NCI-H1092 treated with DMSO at 0.1 percent for 48 hours (cell line): Measurements from ENCODE around the gene COBLL1.

Source experiments
- DNase-seq: peaks from one replicate; lab custom pipeline; 2025; lab: John Stamatoyannopoulos, UW

COBLL1 gene

DNA sequence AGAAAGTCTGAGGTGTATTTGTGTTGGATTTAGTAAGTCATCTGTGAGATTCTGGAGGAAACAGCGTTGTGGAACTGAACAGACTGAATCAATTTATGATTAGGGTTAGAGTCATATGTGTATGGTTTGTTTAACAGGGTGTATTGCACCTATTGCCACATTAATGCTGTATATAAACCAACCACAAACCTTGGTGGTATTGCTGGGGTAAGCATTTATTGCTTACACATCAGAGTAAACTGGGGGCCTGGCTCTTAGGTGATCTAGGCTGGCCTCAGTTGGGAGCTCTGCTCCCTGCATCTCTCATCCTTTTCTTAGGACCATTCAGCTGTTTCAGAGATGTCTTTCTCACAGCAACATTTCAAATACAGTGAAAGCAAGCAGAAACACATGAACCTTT, 160.6 kb downstream of the COBLL1 start:
- DNase-seq: no peak

GRCh38 chr2:164678631-164679149, 162.9 kb downstream of the COBLL1 start:
- DNase-seq: no peak

DNA sequence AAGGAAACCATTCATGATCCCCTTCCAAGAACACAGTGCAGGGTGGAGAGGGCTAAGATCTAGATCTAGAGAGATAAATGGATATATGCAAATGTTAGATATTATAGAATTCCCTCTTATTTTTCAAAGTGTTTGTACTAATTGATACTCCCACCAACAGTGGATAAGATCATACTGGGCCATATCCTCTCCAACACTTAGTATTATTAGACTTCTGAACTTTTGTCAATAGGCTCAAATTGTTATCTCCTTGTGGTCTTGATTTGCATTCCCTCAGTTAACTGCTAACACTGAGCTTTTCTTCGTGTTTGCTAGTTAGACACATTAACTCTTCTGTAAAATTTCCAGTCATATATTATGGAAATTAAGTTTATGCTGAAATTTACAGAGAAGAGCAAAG, 163.9 kb downstream of the COBLL1 start:
- DNase-seq: no peak

DNA sequence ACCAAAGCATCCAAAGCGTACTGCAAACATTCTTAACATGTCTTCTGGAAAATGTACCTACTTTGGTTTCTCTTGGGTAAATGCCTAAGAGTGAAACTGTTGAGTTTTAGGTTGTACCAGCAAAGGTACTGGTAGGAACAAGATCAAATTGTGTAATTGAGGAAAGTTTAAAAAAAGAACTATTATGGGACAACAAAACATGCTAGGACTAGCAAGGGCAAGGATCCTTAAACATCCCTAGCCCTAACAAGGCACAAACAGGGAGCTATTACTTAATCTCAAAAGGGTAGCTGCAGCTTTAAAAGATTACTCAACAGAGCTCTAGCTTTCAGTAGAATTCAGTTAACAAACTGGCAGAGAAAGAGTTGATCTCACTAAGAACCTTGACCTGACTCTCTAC, 164.4 kb downstream of the COBLL1 start:
- no peak for DNase-seq

DNA sequence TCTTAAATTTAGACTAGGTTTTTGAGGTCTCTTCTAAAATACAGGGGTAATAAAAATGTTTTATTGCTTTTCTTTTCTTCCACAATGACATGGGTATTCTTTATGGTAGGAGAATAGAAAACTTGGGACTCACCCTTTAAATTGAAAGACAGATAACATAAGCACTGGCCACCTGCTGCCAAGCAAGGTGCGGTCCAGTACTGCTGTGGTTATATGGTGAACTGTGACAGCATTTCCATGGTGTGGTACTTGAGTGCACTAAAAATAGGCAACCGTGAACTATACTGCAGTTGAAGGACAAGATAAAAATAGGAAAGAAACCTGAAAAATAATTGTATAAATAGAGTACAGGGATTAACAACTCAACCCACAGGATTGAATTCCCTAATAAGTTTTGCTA, 165.9 kb downstream of the COBLL1 start:
- no peak for DNase-seq

DNA sequence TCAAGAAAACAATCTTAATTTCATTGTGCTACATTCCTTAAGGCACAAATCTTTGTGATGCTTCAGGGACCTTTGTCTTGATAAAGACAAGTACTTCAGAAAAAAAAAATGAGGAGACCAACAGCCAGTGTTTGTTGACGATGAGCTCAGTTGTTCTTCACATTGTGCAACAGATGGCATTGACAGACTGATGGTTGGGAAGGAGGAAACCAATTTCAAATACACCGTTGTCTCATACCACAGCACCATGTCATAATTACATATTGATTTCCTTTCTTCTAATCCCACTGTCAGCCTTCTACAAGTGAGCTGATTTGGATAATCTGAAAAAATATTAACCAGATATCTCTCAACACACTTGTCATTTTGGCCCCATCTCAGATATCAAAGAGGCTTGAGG, 166.6 kb downstream of the COBLL1 start:
- no peak for DNase-seq

- no peak for DNase-seq
Observed at GRCh38 chr2:164671664-164672396, 169.8 kb downstream of the COBLL1 start.

- no peak for DNase-seq
Observed at GRCh38 chr2:164669291-164669690, 172.3 kb downstream of the COBLL1 start.

- no peak for DNase-seq
Observed at GRCh38 chr2:164667566-164667965, 174.1 kb downstream of the COBLL1 start.

- DNase-seq: no peak
Observed at GRCh38 chr2:164664070-164664469, 177.6 kb downstream of the COBLL1 start.

- DNase-seq: no peak
Observed at GRCh38 chr2:164662868-164663631, 178.6 kb downstream of the COBLL1 start.

DNA sequence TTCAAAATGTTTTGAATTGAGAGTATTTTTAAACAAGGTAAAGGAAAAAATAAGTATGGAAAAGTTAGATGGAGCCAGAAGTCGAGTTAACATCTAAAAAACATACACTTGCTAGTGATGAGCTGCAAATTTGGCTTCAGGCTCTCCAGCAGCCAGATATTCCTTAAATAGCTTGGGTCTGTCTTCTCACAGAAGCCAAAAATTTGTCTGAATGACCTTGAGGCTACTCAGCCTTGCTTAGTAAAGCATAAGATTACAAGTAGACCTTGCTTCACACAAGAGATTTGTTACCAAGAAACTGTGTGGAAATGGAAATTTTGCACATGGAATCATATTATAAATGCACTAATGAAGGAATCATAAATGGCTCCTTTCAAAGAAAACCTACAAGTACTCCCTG, 179.6 kb downstream of the COBLL1 start:
- DNase-seq: no peak

DNA sequence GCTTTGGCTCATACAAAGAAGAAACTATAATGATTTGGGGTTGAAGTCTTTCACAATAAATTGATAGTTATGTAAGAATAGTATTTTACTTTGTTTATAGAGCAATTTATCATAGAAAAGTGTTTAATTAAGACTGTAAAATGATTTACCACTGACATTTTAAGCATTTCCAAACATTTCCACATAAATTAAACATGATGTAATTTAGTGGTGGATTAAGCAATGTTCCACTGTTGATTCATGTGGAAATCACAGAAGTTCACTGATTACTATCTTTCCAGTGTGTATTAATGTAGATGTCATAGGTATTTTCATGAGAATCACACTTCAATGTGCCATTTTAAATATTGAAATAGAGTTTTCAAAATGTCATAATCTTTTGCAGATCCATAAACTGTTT, 180.3 kb downstream of the COBLL1 start:
- no peak for DNase-seq

- DNase-seq: no peak
Observed at GRCh38 chr2:164657129-164657528, 184.5 kb downstream of the COBLL1 start.

DNA sequence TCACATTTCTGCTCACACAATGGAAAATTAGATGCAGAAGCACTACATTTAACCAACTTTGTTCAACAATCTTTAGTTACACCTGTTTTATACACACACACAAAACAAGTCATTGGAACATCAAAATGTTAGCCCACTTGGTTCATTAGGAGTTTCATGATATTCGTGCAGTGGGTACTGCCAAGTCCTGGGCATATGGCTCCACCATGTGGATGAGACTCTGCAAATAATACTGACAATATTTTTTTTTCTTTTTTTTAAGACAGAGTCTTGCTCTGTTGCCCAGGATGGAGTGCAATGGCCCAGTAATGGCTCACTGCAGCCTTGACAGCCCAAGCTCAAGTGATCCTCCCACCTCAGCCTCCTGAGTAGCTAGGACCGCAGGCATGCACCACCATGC, 185.9 kb downstream of the COBLL1 start:
- no peak for DNase-seq

- DNase-seq: no peak
Observed at GRCh38 chr2:164655336-164655735, 186.3 kb downstream of the COBLL1 start.

GRCh38 chr2:164651361-164651760, 190.3 kb downstream of the COBLL1 start:
- no peak for DNase-seq

DNA sequence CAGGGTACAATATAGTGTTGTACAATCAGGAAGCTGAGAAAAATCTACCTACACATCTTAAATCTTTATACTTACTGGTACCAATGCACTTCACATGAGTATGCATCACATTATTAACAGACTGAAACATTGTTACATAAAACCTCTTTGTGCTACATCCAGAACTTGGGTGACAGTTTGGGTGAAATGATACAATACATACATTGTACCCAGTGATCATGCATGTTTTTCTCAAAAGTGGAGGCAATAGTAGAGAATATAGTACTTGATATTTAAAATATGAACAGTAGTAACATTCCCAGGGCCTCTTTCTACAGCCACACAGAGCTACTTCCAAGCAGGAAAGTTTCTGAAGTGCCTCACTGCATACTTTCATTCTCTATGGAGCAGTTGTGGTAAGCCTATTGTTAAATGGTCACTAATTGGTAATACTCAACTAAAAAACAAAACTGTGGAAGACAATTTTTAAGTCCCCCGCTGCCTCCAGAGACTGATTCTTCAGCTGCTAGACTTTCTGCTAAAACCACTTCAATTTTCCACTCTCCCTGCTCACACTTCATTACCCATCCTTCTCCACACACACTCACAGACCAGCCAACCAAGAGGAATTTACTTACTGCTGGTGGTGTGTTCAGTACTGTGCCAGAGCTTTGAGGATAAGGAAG, 197.5 kb downstream of the COBLL1 start:
- no peak for DNase-seq

DNA sequence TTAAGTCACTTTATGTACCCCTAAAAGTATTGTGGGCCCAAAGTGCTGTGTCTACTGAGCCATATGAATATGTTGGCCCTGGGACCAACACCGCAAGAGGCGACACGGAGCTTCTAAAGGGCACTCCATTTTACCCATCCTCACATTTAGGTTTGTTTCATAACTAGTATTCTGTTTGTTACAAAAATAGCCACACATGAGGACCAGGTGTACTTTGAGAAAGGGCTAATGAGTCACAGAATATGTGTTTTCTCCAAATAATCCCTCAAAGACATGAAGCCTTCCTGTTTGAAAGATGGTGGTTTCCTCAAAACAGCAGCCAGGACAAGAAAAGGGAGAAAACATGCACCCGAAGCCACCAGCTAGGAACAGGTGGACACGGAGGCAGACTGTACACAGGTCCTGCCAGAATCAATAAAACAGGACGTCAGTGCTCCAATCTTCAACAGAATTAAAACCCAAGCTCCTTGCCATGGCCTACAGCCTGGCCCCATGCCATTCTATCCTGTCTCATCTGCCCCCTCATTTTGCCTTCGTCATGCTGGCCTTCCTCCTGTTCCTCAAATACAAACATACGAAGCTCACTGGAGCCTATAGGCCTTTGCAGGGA, 198.6 kb downstream of the COBLL1 start:
- no peak for DNase-seq

GRCh38 chr2:164642268-164642667, 199.4 kb downstream of the COBLL1 start:
- no peak for DNase-seq
